ENCODE data around the gene LRP1B.

- TF ChIP-seq POLR2AphosphoS5 (IDR thresholded peaks at IDR 0.05), result no peak
- TF ChIP-seq CTCF (IDR thresholded peaks at IDR 0.05), result no peak
These were observed 1793.8 kb downstream of the LRP1B start for GRCh38 chr2:140337061-140337460.
